GM23248 (cell line): ENCODE measurements around the gene CCR8. TPM values are rescaled to one million over a fixed set of nuclear protein-coding genes. Genes with fewer than 3 reads are reported as not detected.
"Not testable (repeated sequence)": the region's sequence is repeated elsewhere in the genome, so short reads cannot be mapped to it uniquely, and the experiment has no call there.

ENCODE experiments used
- DNase-seq: peaks from one replicate; pipeline ENCODE4 v3.0.0-alpha.2; 2015
- H2AFZ ChIP-seq: fragments of 200-600 bp; sonication (generic); 2 replicates; pipeline ENCODE4 v1.6.1; 2016; ENCODE audit warnings: antibody characterized with exemption
- H3F3A ChIP-seq: fragments of 200-600 bp; sonication (generic); 2 replicates; pipeline ENCODE4 v1.6.1; 2016; ENCODE audit warnings: mild to moderate bottlenecking, antibody characterized with exemption, mixed run types; ENCODE audit not compliant: insufficient read depth
- H3K27ac ChIP-seq: fragments of 200-600 bp; sonication (generic); 2 replicates; pipeline ENCODE4 v1.5.1; 2016; ENCODE audit warnings: mild to moderate bottlenecking
- H3K27me3 ChIP-seq: fragments of 200-600 bp; sonication (generic); replicated peaks from 2 replicates; pipeline ENCODE4 v1.6.1; 2016; ENCODE audit warnings: mild to moderate bottlenecking; ENCODE audit not compliant: insufficient read depth
- H3K36me3 ChIP-seq: fragments of 200-600 bp; sonication (generic); 2 replicates; pipeline ENCODE4 v1.6.1; 2016; ENCODE audit warnings: low read depth, mild to moderate bottlenecking
- H3K4me1 ChIP-seq: fragments of 200-600 bp; sonication (generic); 2 replicates; pipeline ENCODE4 v1.6.1; 2016; ENCODE audit warnings: mild to moderate bottlenecking; ENCODE audit not compliant: insufficient read depth
- H3K4me2 ChIP-seq: fragments of 200-600 bp; sonication (generic); one replicate; pipeline ENCODE4 v1.6.1; 2016; ENCODE audit warnings: mild to moderate bottlenecking; ENCODE audit not compliant: unreplicated experiment
- H3K4me3 ChIP-seq: fragments of 200-600 bp; sonication (generic); 2 replicates; pipeline ENCODE4 v1.5.1; 2016; ENCODE audit warnings: mild to moderate bottlenecking
- H3K79me2 ChIP-seq: fragments of 200-600 bp; sonication (generic); 2 replicates; pipeline ENCODE4 v1.6.1; 2016; ENCODE audit warnings: mild to moderate bottlenecking; ENCODE audit not compliant: insufficient read depth
- H3K9ac ChIP-seq: fragments of 200-600 bp; sonication (generic); 2 replicates; pipeline ENCODE4 v1.6.1; 2016; ENCODE audit warnings: mild to moderate bottlenecking
- H3K9me2 ChIP-seq: fragments of 200-600 bp; sonication (generic); 2 replicates; pipeline ENCODE4 v1.6.1; 2016; ENCODE audit warnings: mixed run types, mild to moderate bottlenecking, moderate library complexity; ENCODE audit not compliant: insufficient read depth
- H3K9me3 ChIP-seq: fragments of 200-600 bp; sonication (generic); one replicate; pipeline ENCODE4 v1.6.1; 2017; ENCODE audit warnings: low read depth
- H4K20me1 ChIP-seq: fragments of 200-600 bp; sonication (generic); 2 replicates; pipeline ENCODE4 v1.6.0; 2016; ENCODE audit not compliant: insufficient read depth
- EZH2 ChIP-seq: fragments of 200-600 bp; sonication (generic); IDR thresholded peaks from 2 replicates; pipeline ENCODE4 v1.6.1; 2018; ENCODE audit warnings: antibody characterized with exemption, mild to moderate bottlenecking; ENCODE audit not compliant: insufficient read depth, poor library complexity, severe bottlenecking
- EZH2phosphoT487 ChIP-seq: fragments of 200-600 bp; sonication (generic); IDR thresholded peaks from 2 replicates; pipeline ENCODE4 v1.6.1; 2018; ENCODE audit warnings: antibody characterized with exemption, moderate library complexity, mild to moderate bottlenecking, low read depth; ENCODE audit not compliant: insufficient read depth
- WGBS, 2 experiments: methylation state at CpG; one replicate each; pipeline ENCODE4 v1.1.6; 2015 to 2017; ENCODE audit warnings: low lambda C conversion rate in 2 of 2, low coverage in 1 of 2; ENCODE audit errors: missing lambda C conversion rate in 2 of 2; 5-methylcytosine and 5-hydroxymethylcytosine counted together
- in situ Hi-C: fragments of 300-500 bp; cut with MboI; formaldehyde crosslinking; loops from 2 replicates; pipeline ENCODE4 v1.15.0; 2020
- polyA plus RNA-seq: library from polyadenylated mRNA; unstranded; fragments of >200 nt; fragmentation: Nextera tagmentation; extraction: Ambion mirVana; gene quantifications from 2 replicates; pipeline ENCODE4 v1.2.1, GENCODE V29; 2016
- total RNA-seq: library from RNA; depleted of rRNA; stranded (reverse); fragments of >200 nt; shearing (Covaris generic); gene quantifications from 2 replicates; pipeline ENCODE4 v1.2.3, GENCODE V29; 2014

The CCR8 gene
- total and polyA plus RNA-seq, 2 experiments from 2014 or later: not detected

GRCh38 chr3:39358333-39358732, 28.8 kb downstream of the CCR8 start:
- no peaks in the 10 kb centered on the region for H3K36me3 ChIP-seq
- H3K4me3 ChIP-seq: no peak overlapping the region
- H3K79me2 ChIP-seq: no peaks in the 10 kb centered on the region
- no peak overlapping the region for H2AFZ ChIP-seq
- TF ChIP-seq EZH2 (no peak), EZH2phosphoT487 (no peak)
- in situ Hi-C loops: no loop called here
- H3K9ac ChIP-seq: no peak overlapping the region
- H3K4me1 ChIP-seq: no peaks in the 10 kb centered on the region
- H3K9me3 ChIP-seq: no peaks in the 10 kb centered on the region
- no peaks in the 10 kb centered on the region for H3F3A ChIP-seq
- H3K4me2 ChIP-seq: no peak overlapping the region
- H3K27me3 ChIP-seq: no peaks in the 10 kb centered on the region
- H4K20me1 ChIP-seq: no peaks in the 10 kb centered on the region
- WGBS, 2 experiments: 52 to 53% methylated on average over 3 of the region's 3 CpGs
- no peak for DNase-seq
- H3K9me2 ChIP-seq: no peaks in the 10 kb centered on the region
- H3K27ac ChIP-seq: no peak overlapping the region

GRCh38 chr3:39361252-39361927, 31.9 kb downstream of the CCR8 start:
- H3K9ac ChIP-seq: no peak overlapping the region
- in situ Hi-C loops: no loop called here
- no peaks in the 10 kb centered on the region for H3K36me3 ChIP-seq
- H3K27ac ChIP-seq: no peak overlapping the region
- H2AFZ ChIP-seq: no peak overlapping the region
- H4K20me1 ChIP-seq: no peaks in the 10 kb centered on the region
- no peaks in the 10 kb centered on the region for H3K27me3 ChIP-seq
- H3K4me1 ChIP-seq: no peaks in the 10 kb centered on the region
- no peaks in the 10 kb centered on the region for H3K79me2 ChIP-seq
- H3K4me3 ChIP-seq: no peak overlapping the region
- H3K9me3 ChIP-seq: no peaks in the 10 kb centered on the region
- 40 to 42% methylated on average over 8 of the region's 8 CpGs for WGBS, 2 experiments
- H3K9me2 ChIP-seq: no peaks in the 10 kb centered on the region
- no peaks in the 10 kb centered on the region for H3F3A ChIP-seq
- DNase-seq: no peak
- no peak overlapping the region for H3K4me2 ChIP-seq
- no peak for TF ChIP-seq EZH2phosphoT487
- no peak for TF ChIP-seq EZH2

DNA sequence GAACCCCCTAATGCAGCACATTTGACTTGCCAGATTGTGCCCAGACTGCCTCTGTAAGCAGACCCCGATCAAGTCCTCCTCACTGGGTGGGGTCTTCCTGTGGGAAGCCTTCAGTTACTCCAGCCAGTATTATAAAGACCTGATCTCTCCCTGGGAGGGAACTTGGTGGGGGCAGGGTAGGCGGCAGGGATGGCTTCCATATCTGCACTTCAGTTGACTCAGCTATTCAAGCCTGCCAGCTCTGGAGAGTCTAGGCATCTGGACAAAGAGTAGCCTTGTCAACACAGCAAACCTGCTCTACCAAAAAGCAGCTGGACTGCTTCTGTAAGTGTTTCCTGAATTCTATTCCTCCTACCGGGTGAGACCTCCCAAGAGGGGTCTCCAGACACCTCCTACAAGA, 32.7 kb downstream of the CCR8 start:
- Histone ChIP-seq H3K9me2 (no peaks in the 10 kb centered on the region), H3K27me3 (no peaks in the 10 kb centered on the region), H3K4me1 (no peaks in the 10 kb centered on the region), H3K4me2 (no peak overlapping the region), H3K79me2 (no peaks in the 10 kb centered on the region), H3K36me3 (no peaks in the 10 kb centered on the region), H3K4me3 (no peak overlapping the region), H3F3A (no peaks in the 10 kb centered on the region), H2AFZ (no peak overlapping the region), H3K27ac (no peak overlapping the region), H3K9me3 (no peaks in the 10 kb centered on the region), H4K20me1 (no peaks in the 10 kb centered on the region), H3K9ac (no peak overlapping the region)
- in situ Hi-C loops: no loop called here
- DNase-seq: no peak
- no peak for TF ChIP-seq EZH2phosphoT487
- TF ChIP-seq EZH2: no peak
- WGBS, 2 experiments: 22 to 30% methylated on average over 3 of the region's 3 CpGs

DNA sequence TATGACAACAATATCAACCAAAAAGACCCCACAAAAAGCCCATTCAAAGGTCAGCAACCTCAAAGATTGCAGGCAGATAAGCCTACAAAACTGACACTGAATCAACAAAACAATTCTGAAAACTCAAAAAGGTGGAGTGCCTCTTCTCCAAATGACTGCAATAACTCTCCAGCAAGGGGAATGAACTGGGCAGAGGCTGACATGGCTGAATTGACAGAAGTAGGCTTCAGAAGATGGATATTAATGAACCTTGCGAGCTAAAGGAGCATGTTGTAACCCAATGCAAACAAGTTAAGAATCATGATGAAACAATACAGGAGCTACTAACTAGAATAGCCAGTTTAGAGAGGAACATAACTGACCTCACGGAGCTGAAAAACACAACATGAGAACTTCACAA, 33.3 kb downstream of the CCR8 start:
- Histone ChIP-seq H3K27me3 (no peaks in the 10 kb centered on the region), H3K9ac (no peak overlapping the region), H2AFZ (no peak overlapping the region), H3K27ac (no peak overlapping the region), H3K4me2 (no peak overlapping the region), H3K4me3 (no peak overlapping the region), H3F3A (no peaks in the 10 kb centered on the region), H3K79me2 (no peaks in the 10 kb centered on the region), H4K20me1 (no peaks in the 10 kb centered on the region), H3K4me1 (no peaks in the 10 kb centered on the region), H3K9me3 (no peaks in the 10 kb centered on the region), H3K36me3 (no peaks in the 10 kb centered on the region), H3K9me2 (no peaks in the 10 kb centered on the region)
- no peak for DNase-seq
- TF ChIP-seq EZH2: no peak
- no peak for TF ChIP-seq EZH2phosphoT487
- in situ Hi-C loops: no loop called here
- WGBS, 2 experiments: 36 to 41% methylated on average over 2 of the region's 2 CpGs

DNA sequence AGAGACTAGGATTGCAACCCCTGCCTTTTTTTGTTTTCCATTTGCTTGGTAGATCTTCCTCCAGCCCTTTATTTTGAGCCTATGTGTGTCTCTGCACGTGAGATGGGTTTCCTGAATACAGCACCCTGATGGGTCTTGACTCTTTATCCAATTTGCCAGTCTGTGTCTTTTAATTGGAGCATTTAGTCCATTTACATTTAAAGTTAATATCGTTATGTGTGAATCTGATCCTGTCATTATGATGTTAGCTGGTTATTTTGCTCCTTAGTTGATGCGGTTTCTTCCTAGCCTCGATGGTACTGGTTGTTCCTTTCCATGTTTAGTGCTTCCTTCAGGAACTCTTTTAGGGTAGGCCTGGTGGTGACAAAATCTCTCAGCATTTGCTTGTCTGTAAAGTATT, 40.9 kb downstream of the CCR8 start:
- H3K9me2 ChIP-seq, H3K4me1 ChIP-seq, H3K36me3 ChIP-seq, H3K27me3 ChIP-seq, H2AFZ ChIP-seq, H3K4me3 ChIP-seq, H3K4me2 ChIP-seq, H3F3A ChIP-seq, DNase-seq, H3K9ac ChIP-seq, in situ Hi-C loops, H3K9me3 ChIP-seq, H3K27ac ChIP-seq, H4K20me1 ChIP-seq, H3K79me2 ChIP-seq: not testable (repeated sequence)
- 34 to 40% methylated on average over 4 of the region's 4 CpGs for WGBS, 2 experiments
